OCI-LY7 (cell line): Measurements from ENCODE around the gene PRKCI. TPM values are rescaled to one million over a fixed set of nuclear protein-coding genes. Genes with fewer than 3 reads are reported as not detected.

Source experiments
- BruUV-seq: library from RNA; stranded (reverse); fragments of 400-500 nt; replicated peaks from 2 replicates; lab custom pipeline; 2021; lab: Mats Ljungman, UMichigan
- CTCF ChIA-PET: fragments of 300-600 bp; sonication (Branson Sonifier 250); formaldehyde crosslinking; loops from one replicate; lab custom pipeline; 2022; ENCODE audit warnings: antibody characterized with exemption; ENCODE audit not compliant: unreplicated experiment; lab: Charles Lee
- POLR2A ChIA-PET: fragments of 300-600 bp; sonication (Branson Sonifier 250); formaldehyde crosslinking; loops from one replicate; lab custom pipeline; 2022; ENCODE audit warnings: antibody characterized with exemption; lab: Charles Lee
- DNase-seq: peaks from one replicate; pipeline ENCODE4 v3.0.0-alpha.2; 2015; ENCODE audit warnings: low spot score
- H2AFZ ChIP-seq: fragments of 200-600 bp; sonication (generic), shearing (Covaris generic); 2 replicates; pipeline ENCODE4 v1.6.1; 2014; ENCODE audit warnings: mild to moderate bottlenecking, antibody characterized with exemption, low read length, moderate library complexity
- H3K27ac ChIP-seq: fragments of 200-600 bp; sonication (generic); 2 replicates; pipeline ENCODE4 v1.5.1; 2014; ENCODE audit warnings: mixed run types, low read depth, mild to moderate bottlenecking, moderate library complexity, low read length, inconsistent platforms; ENCODE audit not compliant: poor library complexity, severe bottlenecking
- H3K36me3 ChIP-seq: fragments of 200-600 bp; sonication (generic); 2 replicates; pipeline ENCODE4 v1.6.1; 2014; ENCODE audit warnings: mild to moderate bottlenecking, antibody characterized with exemption, low read length, moderate library complexity, mixed read lengths; ENCODE audit not compliant: insufficient read depth
- H3K4me1 ChIP-seq: fragments of 200-600 bp; sonication (generic); 2 replicates; pipeline ENCODE4 v1.5.1; 2014; ENCODE audit warnings: mild to moderate bottlenecking, low read length; ENCODE audit not compliant: insufficient read depth, poor library complexity, severe bottlenecking
- H3K4me2 ChIP-seq: fragments of 200-600 bp; sonication (generic); 2 replicates; pipeline ENCODE4 v1.6.1; 2014; ENCODE audit warnings: mild to moderate bottlenecking, low read length
- H3K4me3 ChIP-seq: fragments of 200-600 bp; sonication (generic); 2 replicates; pipeline ENCODE4 v1.5.1; 2014; ENCODE audit warnings: mild to moderate bottlenecking, low read depth, low read length; ENCODE audit not compliant: poor library complexity, severe bottlenecking
- H3K79me2 ChIP-seq: fragments of 200-600 bp; sonication (generic); 2 replicates; pipeline ENCODE4 v1.6.1; 2016; ENCODE audit warnings: low read depth, mild to moderate bottlenecking, low read length, moderate library complexity, mixed read lengths; ENCODE audit not compliant: insufficient read depth
- H3K9me2 ChIP-seq: fragments of 200-600 bp; sonication (generic); 2 replicates; pipeline ENCODE4 v1.6.1; 2016; ENCODE audit warnings: mild to moderate bottlenecking, low read length, mixed read lengths; ENCODE audit not compliant: insufficient read depth
- H3K9me3 ChIP-seq: fragments of 200-600 bp; sonication (generic); 2 replicates; pipeline ENCODE4 v1.6.1; 2014; ENCODE audit warnings: mild to moderate bottlenecking, mixed run types, low read length, mixed read lengths
- H4K20me1 ChIP-seq: fragments of 200-600 bp; sonication (generic); 2 replicates; pipeline ENCODE4 v1.6.1; 2014; ENCODE audit warnings: mild to moderate bottlenecking, antibody characterized with exemption, low read length, moderate library complexity, mixed read lengths; ENCODE audit not compliant: insufficient read depth
- EZH2phosphoT487 ChIP-seq: fragments of 200-600 bp; sonication (generic); IDR thresholded peaks from 2 replicates; pipeline ENCODE4 v1.6.1; 2018; ENCODE audit warnings: low read depth, borderline replicate concordance, mild to moderate bottlenecking, mixed run types, antibody characterized with exemption, low read length, moderate library complexity, mixed read lengths
- intact Hi-C: fragments of 100-400 bp; cut with micrococcal nuclease; formaldehyde crosslinking; loops from one replicate; pipeline ENCODE4 v1.10.0; 2022; ENCODE audit not compliant: unreplicated experiment
- total RNA-seq, 2 experiments: library from RNA; depleted of rRNA in 1 of 2; stranded (reverse); fragments of >200 nt in 1 of 2; shearing (Covaris generic) in 1 of 2; gene quantifications; 2 replicates each; pipeline ENCODE4 v1.2.3, GENCODE V29; 2014 to 2022
- TF ChIP-seq, protein P1 (sequence below): fragments of 200-600 bp; sonication (generic); conservative IDR thresholded peaks from 2 replicates; pipeline ENCODE4 v1.5.1; 2014; ENCODE audit warnings: mild to moderate bottlenecking, antibody characterized with exemption, low read length, moderate library complexity, mixed read lengths

The PRKCI gene
- total RNA-seq, 2 experiments from 2014 or later = 27.6 to 36.2 TPM

DNA sequence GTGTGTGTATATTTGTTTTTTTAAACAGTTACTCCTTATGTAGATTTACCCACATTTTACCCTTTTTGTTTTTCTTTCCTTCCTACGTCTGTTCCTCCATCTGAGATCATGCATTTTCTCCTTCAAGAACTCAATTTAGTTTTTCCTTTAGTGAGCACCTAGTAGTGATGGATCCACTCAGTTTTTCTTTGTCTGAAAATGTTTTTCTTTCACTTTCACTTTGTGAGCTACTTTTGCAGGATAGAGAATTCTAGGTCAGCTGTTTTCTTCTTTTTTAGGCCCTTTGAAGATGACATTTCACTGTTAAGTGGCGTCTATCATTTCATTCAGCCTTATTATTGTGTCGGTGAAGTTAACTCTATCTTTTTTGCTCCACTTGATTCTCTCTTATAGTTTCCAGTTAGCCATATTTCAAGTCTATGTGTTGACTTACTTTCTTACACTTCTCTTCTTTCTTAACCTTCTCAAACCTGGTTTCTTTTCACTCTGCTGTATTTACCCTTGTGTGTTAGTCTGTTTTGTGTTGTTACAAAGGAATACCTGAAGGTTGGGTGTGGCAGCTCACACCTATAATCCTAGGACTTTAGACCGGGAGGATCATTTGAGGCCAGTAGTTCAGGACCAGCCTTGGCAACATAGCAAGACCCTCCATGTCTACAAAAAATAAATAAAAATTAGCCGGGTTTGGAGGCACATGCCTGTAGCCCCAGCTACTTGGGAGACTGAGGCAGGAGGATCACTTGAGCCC, 55.8 kb downstream of the PRKCI start:
- ChIA-PET POLR2A (interaction anchor here (1.0 to 1.6 kb wide), 3 partner anchors 11 to 22 kb away, joined by 4 to 5 read pairs (median 4); no protein-coding TSS in a partner anchor), CTCF (no interaction called here)
- H3K4me1 ChIP-seq = peaks cover 19% of the 10 kb centered on the region
- no peak overlapping the region for H2AFZ ChIP-seq
- H3K4me2 ChIP-seq = peak overlapping the region; percentile 31
- no peak overlapping the region for H3K4me3 ChIP-seq
- H3K79me2 ChIP-seq = no peaks in the 10 kb centered on the region
- no peak overlapping the region for H3K27ac ChIP-seq
- H3K36me3 ChIP-seq = peaks cover 71% of the 10 kb centered on the region
- no TSS peak for BruUV-seq
- intact Hi-C loops = no loop called here
- H3K9me2 ChIP-seq = no peaks in the 10 kb centered on the region
- TF ChIP-seq EZH2phosphoT487 = no peak
- TF ChIP-seq, protein P1, sequence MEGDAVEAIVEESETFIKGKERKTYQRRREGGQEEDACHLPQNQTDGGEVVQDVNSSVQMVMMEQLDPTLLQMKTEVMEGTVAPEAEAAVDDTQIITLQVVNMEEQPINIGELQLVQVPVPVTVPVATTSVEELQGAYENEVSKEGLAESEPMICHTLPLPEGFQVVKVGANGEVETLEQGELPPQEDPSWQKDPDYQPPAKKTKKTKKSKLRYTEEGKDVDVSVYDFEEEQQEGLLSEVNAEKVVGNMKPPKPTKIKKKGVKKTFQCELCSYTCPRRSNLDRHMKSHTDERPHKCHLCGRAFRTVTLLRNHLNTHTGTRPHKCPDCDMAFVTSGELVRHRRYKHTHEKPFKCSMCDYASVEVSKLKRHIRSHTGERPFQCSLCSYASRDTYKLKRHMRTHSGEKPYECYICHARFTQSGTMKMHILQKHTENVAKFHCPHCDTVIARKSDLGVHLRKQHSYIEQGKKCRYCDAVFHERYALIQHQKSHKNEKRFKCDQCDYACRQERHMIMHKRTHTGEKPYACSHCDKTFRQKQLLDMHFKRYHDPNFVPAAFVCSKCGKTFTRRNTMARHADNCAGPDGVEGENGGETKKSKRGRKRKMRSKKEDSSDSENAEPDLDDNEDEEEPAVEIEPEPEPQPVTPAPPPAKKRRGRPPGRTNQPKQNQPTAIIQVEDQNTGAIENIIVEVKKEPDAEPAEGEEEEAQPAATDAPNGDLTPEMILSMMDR = no peak
- H4K20me1 ChIP-seq = no peaks in the 10 kb centered on the region
- H3K9me3 ChIP-seq = no peaks in the 10 kb centered on the region
- peak; percentile 9 for DNase-seq

DNA sequence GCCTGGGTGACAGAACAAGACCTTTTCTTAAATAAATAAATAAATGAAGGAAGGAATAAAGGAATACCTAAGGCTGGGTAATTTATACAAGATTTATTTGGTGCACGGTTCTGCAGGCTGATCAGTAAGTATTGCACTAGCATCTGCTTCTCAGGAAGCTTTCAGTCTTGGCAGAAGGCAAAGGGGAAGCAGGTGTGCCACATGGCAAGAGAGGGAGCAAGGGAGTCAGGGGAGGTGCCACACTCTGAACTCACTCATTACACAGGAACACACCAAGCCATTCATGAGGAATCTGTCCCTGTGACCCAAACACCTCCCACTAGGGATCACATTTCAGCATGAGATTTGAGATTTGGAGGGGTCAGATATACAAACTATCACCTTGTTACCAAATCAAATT, 56.4 kb downstream of the PRKCI start:
- intact Hi-C loops = no loop called here
- ChIA-PET POLR2A (interaction anchor here (0.6 to 1.6 kb wide), 4 partner anchors 10 to 60 kb away, joined by 3 to 5 read pairs (median 4); no protein-coding TSS in a partner anchor), CTCF (no interaction called here)
- no peaks in the 10 kb centered on the region for H3K9me3 ChIP-seq
- no peak overlapping the region for H3K4me3 ChIP-seq
- H3K36me3 ChIP-seq = peaks cover 71% of the 10 kb centered on the region
- no peak overlapping the region for H2AFZ ChIP-seq
- peaks cover 19% of the 10 kb centered on the region for H3K4me1 ChIP-seq
- no peak overlapping the region for H3K27ac ChIP-seq
- TF ChIP-seq EZH2phosphoT487 = no peak
- TF ChIP-seq, protein P1 = no peak
- no TSS peak for BruUV-seq
- DNase-seq = peak; percentile 17
- no peaks in the 10 kb centered on the region for H4K20me1 ChIP-seq
- H3K4me2 ChIP-seq = no peak overlapping the region; the same call in 1 of the 2 replicates
- H3K9me2 ChIP-seq = no peaks in the 10 kb centered on the region
- no peaks in the 10 kb centered on the region for H3K79me2 ChIP-seq

DNA sequence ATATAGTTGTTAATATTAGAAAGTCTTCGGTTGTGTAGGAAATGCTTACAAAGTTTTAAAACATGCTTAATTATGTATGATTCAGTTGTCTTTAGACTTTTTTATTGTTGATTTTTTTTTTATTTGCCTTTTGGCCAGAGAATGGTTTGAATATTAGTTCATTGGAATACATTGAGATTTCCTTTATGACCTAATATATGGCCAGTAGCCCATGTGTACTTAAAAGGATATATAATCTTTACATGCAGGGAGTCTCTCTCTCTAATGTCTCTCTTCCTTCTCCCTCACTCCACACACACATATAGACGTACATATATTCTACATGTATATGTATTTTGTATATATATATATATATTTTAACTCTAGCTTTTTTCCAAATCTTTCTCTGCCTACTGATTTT, 68.0 kb downstream of the PRKCI start:
- H3K4me2 ChIP-seq = no peak overlapping the region
- no peaks in the 10 kb centered on the region for H3K79me2 ChIP-seq
- no peak overlapping the region for H2AFZ ChIP-seq
- BruUV-seq = no TSS peak
- DNase-seq = no peak
- CTCF ChIA-PET = no interaction called here
- H3K9me3 ChIP-seq = no peaks in the 10 kb centered on the region
- TF ChIP-seq, protein P1 = no peak
- no peak for TF ChIP-seq EZH2phosphoT487
- no peaks in the 10 kb centered on the region for H3K9me2 ChIP-seq
- peaks cover 40% of the 10 kb centered on the region for H3K36me3 ChIP-seq
- H3K4me1 ChIP-seq = no peaks in the 10 kb centered on the region
- no peak overlapping the region for H3K27ac ChIP-seq
- no peaks in the 10 kb centered on the region for H4K20me1 ChIP-seq
- no peak overlapping the region for H3K4me3 ChIP-seq
- intact Hi-C loops = no loop called here
- POLR2A ChIA-PET = no interaction called here
